CD4-positive, alpha-beta T cell treated with Interferon gamma for 1 hour (primary cell): ENCODE data around the gene LRRC55.

ENCODE experiments used
- DNase-seq: peaks from one replicate; pipeline ENCODE4 v3.0.0-alpha.2; 2020

Gene LRRC55

GRCh38 chr11:57203882-57204480, 22.2 kb downstream of the LRRC55 start:
- no peak for DNase-seq

GRCh38 chr11:57205041-57205641, 23.4 kb downstream of the LRRC55 start:
- no peak for DNase-seq

- DNase-seq: no peak
Measured at GRCh38 chr11:57207168-57207567, 25.4 kb downstream of the LRRC55 start.

- no peak for DNase-seq
Measured at GRCh38 chr11:57210781-57211180, 29.0 kb downstream of the LRRC55 start.

- no peak for DNase-seq
Measured at GRCh38 chr11:57213342-57214097, 31.8 kb downstream of the LRRC55 start.

- no peak for DNase-seq
Measured at GRCh38 chr11:57214098-57214417, 32.3 kb downstream of the LRRC55 start.

- DNase-seq: no peak
Measured at GRCh38 chr11:57214494-57214893, 32.7 kb downstream of the LRRC55 start.

GRCh38 chr11:57216463-57216862, 34.7 kb downstream of the LRRC55 start:
- no peak for DNase-seq

- no peak for DNase-seq
Measured at GRCh38 chr11:57217053-57217452, 35.3 kb downstream of the LRRC55 start.

GRCh38 chr11:57219021-57219627, 37.4 kb downstream of the LRRC55 start:
- no peak for DNase-seq

GRCh38 chr11:57222239-57222638, 40.5 kb downstream of the LRRC55 start:
- DNase-seq: no peak

GRCh38 chr11:57223601-57224000, 41.8 kb downstream of the LRRC55 start:
- no peak for DNase-seq

GRCh38 chr11:57224128-57224527, 42.4 kb downstream of the LRRC55 start:
- DNase-seq: no peak

GRCh38 chr11:57224537-57224936, 42.8 kb downstream of the LRRC55 start:
- DNase-seq: no peak

GRCh38 chr11:57228600-57228999, 46.8 kb downstream of the LRRC55 start:
- DNase-seq: no peak

GRCh38 chr11:57230316-57230715, 48.6 kb downstream of the LRRC55 start:
- DNase-seq: no peak

- no peak for DNase-seq
Measured at GRCh38 chr11:57230791-57231538, 49.2 kb downstream of the LRRC55 start.

- no peak for DNase-seq
Measured at GRCh38 chr11:57231539-57232253, 49.9 kb downstream of the LRRC55 start.

- DNase-seq: no peak
Measured at GRCh38 chr11:57233702-57234101, 51.9 kb downstream of the LRRC55 start.

GRCh38 chr11:57235761-57236703, 54.3 kb downstream of the LRRC55 start:
- DNase-seq: no peak

- DNase-seq: no peak
Measured at GRCh38 chr11:57237204-57237681, 55.5 kb downstream of the LRRC55 start, which contains the start of gene APLNR. TSS of gene APLNR (minus strand) at chr11:57237250. CDS start at chr11:57237004, 246 bp downstream.
